ENCODE results near the gene ARHGAP42. TPM values are rescaled to one million over a fixed set of nuclear protein-coding genes. Genes with fewer than 3 reads are reported as not detected.

The ARHGAP42 gene
- total RNA-seq, 2 experiments from 2014 or later, result not detected

- H3K27ac Mint-ChIP-seq, result no peak overlapping the region
- no peak for ATAC-seq
- no peaks in the 10 kb centered on the region for H3K4me1 Mint-ChIP-seq
Observed at GRCh38 chr11:100790073-100790472, 103.0 kb downstream of the ARHGAP42 start.

DNA sequence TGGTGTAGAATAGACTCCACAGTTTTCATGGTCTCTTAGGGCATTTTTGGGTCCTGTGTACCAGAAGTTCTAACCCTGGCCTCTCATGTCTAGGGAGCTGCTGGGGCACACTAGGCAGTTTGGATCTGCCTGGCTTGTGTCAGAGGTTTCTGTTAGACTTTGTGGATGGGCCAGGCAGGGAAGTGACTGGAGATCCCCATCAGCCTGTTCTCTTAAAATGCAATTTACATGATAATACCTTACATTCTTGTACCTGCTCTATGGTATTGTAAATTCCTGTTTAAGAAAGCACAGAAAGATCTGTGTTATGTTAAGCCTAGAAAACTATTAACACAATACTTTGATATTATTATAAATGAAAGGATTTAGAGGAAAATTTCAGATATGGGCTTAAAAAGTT, 104.0 kb downstream of the ARHGAP42 start:
- no peak for DNase-seq
- Mint-ChIP-seq H3K4me1 (no peaks in the 10 kb centered on the region), H3K27me3 (no peaks in the 10 kb centered on the region), H3K4me3 (no peak overlapping the region), H3K9me3 (ENCODE audit: low read depth) (no peaks in the 10 kb centered on the region), H3K36me3 (ENCODE audit: low read depth) (no peaks in the 10 kb centered on the region), H3K27ac (no peak overlapping the region)
- no peak for ATAC-seq
- intact Hi-C loops (cut with DNase I, micrococcal nuclease), result no loop called here
- ChIA-PET CTCF (no interaction called here), POLR2A (no interaction called here)

More at GRCh38 chr11:100790073-100790472, 103.0 kb downstream of the ARHGAP42 start:
- intact Hi-C loops (cut with DNase I, micrococcal nuclease), result no loop called here
- Mint-ChIP-seq H3K36me3 (ENCODE audit: low read depth) (no peaks in the 10 kb centered on the region), H3K9me3 (ENCODE audit: low read depth) (no peaks in the 10 kb centered on the region), H3K27me3 (no peaks in the 10 kb centered on the region), H3K4me3 (no peak overlapping the region)
- CTCF ChIA-PET, result no interaction called here
- POLR2A ChIA-PET, result no interaction called here
- DNase-seq, result no peak

DNA sequence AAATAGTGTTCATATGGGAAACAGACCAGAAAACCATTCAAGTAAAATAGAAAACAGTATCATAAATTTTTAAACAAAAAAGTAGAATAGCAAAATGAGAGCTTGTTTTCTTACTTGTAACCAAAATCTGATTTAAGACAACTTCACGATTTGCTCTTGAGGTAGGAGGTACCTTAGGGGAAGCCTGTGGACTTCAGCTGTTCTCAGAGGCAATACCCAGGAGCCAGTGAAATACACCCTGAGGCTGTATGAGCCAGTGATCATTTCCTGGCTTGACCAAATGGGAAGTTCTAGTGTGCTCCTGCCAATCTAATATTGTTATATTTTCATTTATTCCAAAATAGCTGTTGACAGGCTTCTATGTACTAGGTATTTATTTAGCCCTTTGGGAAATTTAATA, 104.8 kb downstream of the ARHGAP42 start:
- intact Hi-C loops (cut with DNase I, micrococcal nuclease), result no loop called here
- Mint-ChIP-seq H3K36me3 (ENCODE audit: low read depth) (no peaks in the 10 kb centered on the region), H3K27ac (no peak overlapping the region), H3K4me3 (no peak overlapping the region), H3K4me1 (no peaks in the 10 kb centered on the region), H3K27me3 (no peaks in the 10 kb centered on the region), H3K9me3 (ENCODE audit: low read depth) (no peaks in the 10 kb centered on the region)
- ChIA-PET POLR2A (no interaction called here), CTCF (no interaction called here)
- DNase-seq, result no peak
- ATAC-seq, result no peak

DNA sequence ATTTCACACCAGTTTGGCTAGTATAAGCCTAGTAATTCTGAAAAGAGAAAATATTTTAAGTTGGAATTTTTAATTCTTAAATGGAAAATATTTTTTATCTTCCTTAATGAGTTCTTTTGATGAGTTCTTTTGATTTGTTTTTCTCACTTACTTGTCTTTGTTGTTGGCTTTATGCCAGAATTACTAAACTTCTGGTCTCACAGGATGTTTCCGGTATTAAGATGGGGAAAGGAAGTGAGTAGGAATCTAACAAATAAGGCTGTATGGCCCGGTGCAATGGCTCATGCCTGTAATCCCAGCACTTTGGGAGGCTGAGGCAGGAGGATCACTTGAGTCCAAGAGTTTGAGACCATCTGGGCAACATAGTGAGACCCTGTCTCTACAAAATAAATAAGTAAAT, 106.4 kb downstream of the ARHGAP42 start:
- POLR2A ChIA-PET, result no interaction called here

DNA sequence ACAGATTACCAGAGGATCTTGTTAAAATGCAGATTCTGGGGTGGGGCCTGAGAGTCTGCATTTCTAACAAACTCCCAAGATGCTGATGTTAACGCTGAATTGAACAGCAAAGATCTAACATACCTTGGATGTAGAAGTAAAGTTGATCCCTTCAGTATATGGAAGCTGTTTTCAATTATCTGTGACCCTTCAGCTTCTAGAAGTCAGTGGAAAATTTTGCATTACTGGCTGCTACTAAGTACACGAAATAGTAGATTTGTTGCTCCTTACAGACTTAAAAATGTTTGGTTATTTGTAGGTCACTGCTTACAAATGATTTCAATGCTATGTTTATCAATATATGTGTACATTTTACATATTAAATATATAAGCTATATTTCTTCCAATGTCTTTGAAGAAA, 107.4 kb downstream of the ARHGAP42 start:
- no peak for ATAC-seq
- Mint-ChIP-seq H3K36me3 (ENCODE audit: low read depth) (no peaks in the 10 kb centered on the region), H3K27ac (no peak overlapping the region), H3K4me3 (no peak overlapping the region), H3K27me3 (no peaks in the 10 kb centered on the region), H3K9me3 (ENCODE audit: low read depth) (no peaks in the 10 kb centered on the region), H3K4me1 (no peaks in the 10 kb centered on the region)
- DNase-seq, result no peak
- intact Hi-C loops (cut with DNase I, micrococcal nuclease), result no loop called here
- ChIA-PET CTCF (no interaction called here), POLR2A (no interaction called here)

More for the DNA sequence above, 106.4 kb downstream of the ARHGAP42 start:
- no peaks in the 10 kb centered on the region for H3K9me3 Mint-ChIP-seq (ENCODE audit: low read depth)
- H3K4me1 Mint-ChIP-seq, result no peaks in the 10 kb centered on the region
- H3K27me3 Mint-ChIP-seq, result no peaks in the 10 kb centered on the region
- ATAC-seq (no peak), DNase-seq (no peak)
- CTCF ChIA-PET, result no interaction called here
- intact Hi-C loops (cut with DNase I, micrococcal nuclease), result no loop called here
- no peak overlapping the region for H3K27ac Mint-ChIP-seq
- H3K36me3 Mint-ChIP-seq (ENCODE audit: low read depth), result no peaks in the 10 kb centered on the region
- H3K4me3 Mint-ChIP-seq, result no peak overlapping the region

DNA sequence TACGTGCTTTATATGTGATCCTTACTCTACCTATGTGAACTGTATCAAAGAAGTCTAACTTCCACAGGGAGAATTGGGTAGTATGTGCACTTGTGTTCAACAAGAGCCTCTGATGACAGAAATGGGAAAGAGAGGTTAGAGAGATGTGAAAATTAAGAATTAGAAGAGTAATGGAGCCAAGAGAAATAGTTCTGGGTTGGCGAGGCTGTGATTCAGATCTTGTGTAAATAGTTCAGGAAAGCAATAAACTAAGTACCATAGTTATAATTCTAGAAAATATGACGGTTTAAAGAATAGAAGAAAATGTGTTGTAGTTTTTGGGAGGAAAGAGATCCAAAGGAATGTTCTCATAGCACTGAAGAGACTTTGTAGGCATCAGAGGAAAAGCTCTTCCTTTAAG, 112.4 kb downstream of the ARHGAP42 start:
- no peaks in the 10 kb centered on the region for H3K4me1 Mint-ChIP-seq
- ChIA-PET CTCF (no interaction called here), POLR2A (no interaction called here)
- H3K36me3 Mint-ChIP-seq (ENCODE audit: low read depth), result no peaks in the 10 kb centered on the region
- H3K4me3 Mint-ChIP-seq, result no peak overlapping the region
- intact Hi-C loops (cut with DNase I, micrococcal nuclease), result no loop called here
- H3K9me3 Mint-ChIP-seq (ENCODE audit: low read depth), result no peaks in the 10 kb centered on the region
- ATAC-seq, result no peak
- H3K27me3 Mint-ChIP-seq, result no peaks in the 10 kb centered on the region
- no peak overlapping the region for H3K27ac Mint-ChIP-seq
- DNase-seq, result no peak

GRCh38 chr11:100800202-100800601, 113.1 kb downstream of the ARHGAP42 start:
- Mint-ChIP-seq H3K4me1 (no peaks in the 10 kb centered on the region), H3K27ac (no peak overlapping the region), H3K9me3 (ENCODE audit: low read depth) (no peaks in the 10 kb centered on the region), H3K4me3 (no peak overlapping the region), H3K27me3 (no peaks in the 10 kb centered on the region), H3K36me3 (ENCODE audit: low read depth) (no peaks in the 10 kb centered on the region)
- POLR2A ChIA-PET, result no interaction called here
- ATAC-seq (no peak), DNase-seq (no peak)
- intact Hi-C loops (cut with DNase I, micrococcal nuclease), result no loop called here
- CTCF ChIA-PET, result interaction anchor here (0.6 kb wide), 1 partner anchor 263 kb away, joined by 3 read pairs; no protein-coding TSS in a partner anchor

GRCh38 chr11:100801225-100801999, 114.3 kb downstream of the ARHGAP42 start:
- intact Hi-C loops (cut with DNase I, micrococcal nuclease), result no loop called here
- H3K4me1 Mint-ChIP-seq, result no peaks in the 10 kb centered on the region
- DNase-seq (no peak), ATAC-seq (no peak)
- H3K36me3 Mint-ChIP-seq (ENCODE audit: low read depth), result no peaks in the 10 kb centered on the region
- ChIA-PET CTCF (no interaction called here), POLR2A (no interaction called here)
- H3K4me3 Mint-ChIP-seq, result no peak overlapping the region
- no peaks in the 10 kb centered on the region for H3K27me3 Mint-ChIP-seq
- H3K9me3 Mint-ChIP-seq (ENCODE audit: low read depth), result no peaks in the 10 kb centered on the region
- no peak overlapping the region for H3K27ac Mint-ChIP-seq

DNA sequence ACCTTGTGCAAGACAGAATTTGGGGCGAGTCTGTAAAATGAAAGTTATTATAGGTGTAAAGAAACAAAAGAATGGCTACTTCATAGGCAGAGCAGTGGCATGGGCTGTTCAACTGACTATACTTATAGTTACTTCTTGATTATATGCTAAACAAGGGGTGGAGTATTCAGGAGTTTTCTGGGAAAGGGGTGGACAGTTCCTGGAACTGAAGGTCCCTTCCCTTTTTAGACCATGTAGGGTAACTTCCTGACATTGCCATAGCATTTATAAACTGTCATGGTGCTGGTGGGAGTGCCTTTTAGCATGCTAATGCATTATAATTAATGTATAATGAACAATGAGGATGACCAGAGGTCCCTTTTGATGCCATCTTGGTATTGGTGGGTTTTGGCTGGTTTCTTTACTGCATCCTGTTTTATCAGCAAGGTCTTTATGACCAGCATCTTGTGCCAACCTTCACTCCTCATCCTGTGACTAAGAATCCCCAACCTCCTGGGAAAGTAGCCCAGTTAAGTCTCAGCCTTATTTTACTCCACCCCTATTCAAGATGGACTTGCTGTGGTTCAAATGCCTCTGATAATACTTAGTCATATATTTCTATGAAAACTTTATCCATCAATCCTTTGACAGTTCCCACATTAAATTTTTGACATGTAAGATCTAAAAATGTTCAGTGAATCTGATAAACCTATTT, 118.6 kb downstream of the ARHGAP42 start:
- H3K36me3 Mint-ChIP-seq (ENCODE audit: low read depth), result no peaks in the 10 kb centered on the region
- ChIA-PET CTCF (no interaction called here), POLR2A (no interaction called here)
- H3K9me3 Mint-ChIP-seq (ENCODE audit: low read depth), result no peaks in the 10 kb centered on the region
- H3K27ac Mint-ChIP-seq, result no peak overlapping the region
- H3K4me1 Mint-ChIP-seq, result no peaks in the 10 kb centered on the region
- ATAC-seq (no peak), DNase-seq (no peak)
- no peak overlapping the region for H3K4me3 Mint-ChIP-seq
- no peaks in the 10 kb centered on the region for H3K27me3 Mint-ChIP-seq
- intact Hi-C loops (cut with DNase I, micrococcal nuclease), result no loop called here

- H3K27ac Mint-ChIP-seq, result no peak overlapping the region
- ChIA-PET POLR2A (no interaction called here), CTCF (no interaction called here)
- no peaks in the 10 kb centered on the region for H3K4me1 Mint-ChIP-seq
- intact Hi-C loops (cut with DNase I, micrococcal nuclease), result no loop called here
- H3K27me3 Mint-ChIP-seq, result no peaks in the 10 kb centered on the region
- no peaks in the 10 kb centered on the region for H3K36me3 Mint-ChIP-seq (ENCODE audit: low read depth)
- DNase-seq, result no peak
- ATAC-seq, result no peak
- H3K9me3 Mint-ChIP-seq (ENCODE audit: low read depth), result no peaks in the 10 kb centered on the region
- H3K4me3 Mint-ChIP-seq, result no peak overlapping the region
Observed at GRCh38 chr11:100806296-100806695, 119.2 kb downstream of the ARHGAP42 start.

- CTCF ChIA-PET, result no interaction called here
- no peak for ATAC-seq
- no peak overlapping the region for H3K27ac Mint-ChIP-seq
Observed at GRCh38 chr11:100808904-100809491, 121.9 kb downstream of the ARHGAP42 start.

DNA sequence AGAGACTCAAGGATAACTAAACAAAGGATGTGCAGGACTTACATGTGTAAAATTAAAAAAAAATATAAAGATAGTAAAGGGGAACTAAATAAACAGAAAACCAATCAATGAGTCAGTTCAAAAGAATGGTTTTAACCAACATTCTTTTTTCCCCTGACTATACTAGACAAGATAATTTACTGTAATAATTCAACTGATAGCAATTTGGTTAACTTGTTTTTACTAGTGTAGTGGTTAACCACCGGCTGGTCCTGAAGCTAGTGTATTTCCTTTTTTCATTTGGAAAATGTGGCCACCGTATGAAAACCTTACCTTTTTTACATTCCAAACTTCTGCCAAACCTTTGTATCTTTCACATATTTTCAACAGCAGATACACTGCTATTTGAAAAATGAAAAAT, 123.1 kb downstream of the ARHGAP42 start:
- H3K4me3 Mint-ChIP-seq, result no peak overlapping the region
- intact Hi-C loops (cut with DNase I, micrococcal nuclease), result no loop called here
- ATAC-seq, result no peak

More at GRCh38 chr11:100808904-100809491, 121.9 kb downstream of the ARHGAP42 start:
- intact Hi-C loops (cut with DNase I, micrococcal nuclease), result no loop called here
- Mint-ChIP-seq H3K4me3 (no peak overlapping the region), H3K4me1 (no peaks in the 10 kb centered on the region), H3K36me3 (ENCODE audit: low read depth) (no peaks in the 10 kb centered on the region), H3K9me3 (ENCODE audit: low read depth) (no peaks in the 10 kb centered on the region), H3K27me3 (no peaks in the 10 kb centered on the region)
- POLR2A ChIA-PET, result no interaction called here
- DNase-seq, result no peak

More for the DNA sequence above, 123.1 kb downstream of the ARHGAP42 start:
- ChIA-PET CTCF (interaction anchor here (0.7 kb wide), 1 partner anchor 57 kb away, joined by 3 read pairs; no protein-coding TSS in a partner anchor), POLR2A (no interaction called here)
- no peaks in the 10 kb centered on the region for H3K4me1 Mint-ChIP-seq
- H3K9me3 Mint-ChIP-seq (ENCODE audit: low read depth), result no peaks in the 10 kb centered on the region
- H3K27ac Mint-ChIP-seq, result no peak overlapping the region
- no peaks in the 10 kb centered on the region for H3K36me3 Mint-ChIP-seq (ENCODE audit: low read depth)
- DNase-seq, result no peak
- H3K27me3 Mint-ChIP-seq, result no peaks in the 10 kb centered on the region
